Measurements from ENCODE around the gene FBXL7.

DNA sequence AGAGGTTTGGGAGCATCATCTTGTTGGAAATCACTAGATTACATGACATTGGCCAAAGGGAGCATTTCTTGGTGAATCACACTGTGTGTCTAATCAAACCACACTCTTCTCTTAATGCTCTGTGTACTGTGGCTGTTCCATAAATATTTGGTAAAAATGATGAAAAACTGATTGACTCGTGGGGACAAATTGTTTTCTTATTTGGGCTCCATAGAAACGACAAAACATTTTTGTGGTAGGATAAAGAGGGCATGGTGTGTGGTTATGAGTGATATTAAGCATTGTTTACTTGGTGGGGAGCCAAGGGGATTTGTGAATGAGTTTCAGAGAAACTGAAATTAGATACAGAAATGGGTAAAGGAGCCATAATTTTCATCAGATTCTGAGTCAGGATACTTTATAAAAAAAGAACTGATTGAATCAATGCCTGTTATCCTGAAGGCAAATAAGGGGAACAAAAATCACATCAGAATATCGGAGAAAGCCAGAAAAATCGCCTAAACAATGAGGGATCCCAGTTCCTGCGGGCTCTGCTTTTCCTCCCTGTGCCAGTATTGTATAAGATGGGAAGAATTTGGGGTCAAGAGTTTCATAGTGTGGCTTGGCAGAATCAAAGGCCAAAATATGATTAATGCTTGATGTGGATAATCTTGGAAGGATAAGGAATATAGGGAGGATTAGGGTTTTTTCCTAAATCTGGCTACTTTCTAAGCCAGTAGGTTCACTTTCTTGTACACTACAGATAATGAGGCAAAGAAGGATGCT is 33.3 kb downstream of the FBXL7 start:
- TF ChIP-seq TAF1 (conservative IDR thresholded peaks at IDR 0.05): no peak
- TF ChIP-seq CTCF (IDR thresholded peaks at IDR 0.05; ENCODE audit: low read depth, low read length, missing input control): no peak
- TF ChIP-seq, protein P1, sequence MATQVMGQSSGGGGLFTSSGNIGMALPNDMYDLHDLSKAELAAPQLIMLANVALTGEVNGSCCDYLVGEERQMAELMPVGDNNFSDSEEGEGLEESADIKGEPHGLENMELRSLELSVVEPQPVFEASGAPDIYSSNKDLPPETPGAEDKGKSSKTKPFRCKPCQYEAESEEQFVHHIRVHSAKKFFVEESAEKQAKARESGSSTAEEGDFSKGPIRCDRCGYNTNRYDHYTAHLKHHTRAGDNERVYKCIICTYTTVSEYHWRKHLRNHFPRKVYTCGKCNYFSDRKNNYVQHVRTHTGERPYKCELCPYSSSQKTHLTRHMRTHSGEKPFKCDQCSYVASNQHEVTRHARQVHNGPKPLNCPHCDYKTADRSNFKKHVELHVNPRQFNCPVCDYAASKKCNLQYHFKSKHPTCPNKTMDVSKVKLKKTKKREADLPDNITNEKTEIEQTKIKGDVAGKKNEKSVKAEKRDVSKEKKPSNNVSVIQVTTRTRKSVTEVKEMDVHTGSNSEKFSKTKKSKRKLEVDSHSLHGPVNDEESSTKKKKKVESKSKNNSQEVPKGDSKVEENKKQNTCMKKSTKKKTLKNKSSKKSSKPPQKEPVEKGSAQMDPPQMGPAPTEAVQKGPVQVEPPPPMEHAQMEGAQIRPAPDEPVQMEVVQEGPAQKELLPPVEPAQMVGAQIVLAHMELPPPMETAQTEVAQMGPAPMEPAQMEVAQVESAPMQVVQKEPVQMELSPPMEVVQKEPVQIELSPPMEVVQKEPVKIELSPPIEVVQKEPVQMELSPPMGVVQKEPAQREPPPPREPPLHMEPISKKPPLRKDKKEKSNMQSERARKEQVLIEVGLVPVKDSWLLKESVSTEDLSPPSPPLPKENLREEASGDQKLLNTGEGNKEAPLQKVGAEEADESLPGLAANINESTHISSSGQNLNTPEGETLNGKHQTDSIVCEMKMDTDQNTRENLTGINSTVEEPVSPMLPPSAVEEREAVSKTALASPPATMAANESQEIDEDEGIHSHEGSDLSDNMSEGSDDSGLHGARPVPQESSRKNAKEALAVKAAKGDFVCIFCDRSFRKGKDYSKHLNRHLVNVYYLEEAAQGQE (IDR thresholded peaks at IDR 0.05): no peak
- TF ChIP-seq, protein P2, sequence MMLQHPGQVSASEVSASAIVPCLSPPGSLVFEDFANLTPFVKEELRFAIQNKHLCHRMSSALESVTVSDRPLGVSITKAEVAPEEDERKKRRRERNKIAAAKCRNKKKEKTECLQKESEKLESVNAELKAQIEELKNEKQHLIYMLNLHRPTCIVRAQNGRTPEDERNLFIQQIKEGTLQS (IDR thresholded peaks at IDR 0.05): no peak
- TF ChIP-seq HNF4A (conservative IDR thresholded peaks at IDR 0.05): no peak
- TF ChIP-seq, protein P3, sequence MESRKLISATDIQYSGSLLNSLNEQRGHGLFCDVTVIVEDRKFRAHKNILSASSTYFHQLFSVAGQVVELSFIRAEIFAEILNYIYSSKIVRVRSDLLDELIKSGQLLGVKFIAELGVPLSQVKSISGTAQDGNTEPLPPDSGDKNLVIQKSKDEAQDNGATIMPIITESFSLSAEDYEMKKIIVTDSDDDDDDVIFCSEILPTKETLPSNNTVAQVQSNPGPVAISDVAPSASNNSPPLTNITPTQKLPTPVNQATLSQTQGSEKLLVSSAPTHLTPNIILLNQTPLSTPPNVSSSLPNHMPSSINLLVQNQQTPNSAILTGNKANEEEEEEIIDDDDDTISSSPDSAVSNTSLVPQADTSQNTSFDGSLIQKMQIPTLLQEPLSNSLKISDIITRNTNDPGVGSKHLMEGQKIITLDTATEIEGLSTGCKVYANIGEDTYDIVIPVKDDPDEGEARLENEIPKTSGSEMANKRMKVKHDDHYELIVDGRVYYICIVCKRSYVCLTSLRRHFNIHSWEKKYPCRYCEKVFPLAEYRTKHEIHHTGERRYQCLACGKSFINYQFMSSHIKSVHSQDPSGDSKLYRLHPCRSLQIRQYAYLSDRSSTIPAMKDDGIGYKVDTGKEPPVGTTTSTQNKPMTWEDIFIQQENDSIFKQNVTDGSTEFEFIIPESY (IDR thresholded peaks at IDR 0.05): no peak
- TF ChIP-seq YY1 (IDR thresholded peaks at IDR 0.05): no peak
- TF ChIP-seq JUND (IDR thresholded peaks at IDR 0.05): no peak
- TF ChIP-seq, protein P4, sequence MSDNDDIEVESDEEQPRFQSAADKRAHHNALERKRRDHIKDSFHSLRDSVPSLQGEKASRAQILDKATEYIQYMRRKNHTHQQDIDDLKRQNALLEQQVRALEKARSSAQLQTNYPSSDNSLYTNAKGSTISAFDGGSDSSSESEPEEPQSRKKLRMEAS (IDR thresholded peaks at IDR 0.05): no peak
- no peak for TF ChIP-seq RAD21 (IDR thresholded peaks at IDR 0.05)
- TF ChIP-seq SP1 (IDR thresholded peaks at IDR 0.05): no peak
- no peak for TF ChIP-seq GABPA (IDR thresholded peaks at IDR 0.05 in 1 of 2, conservative IDR thresholded peaks at IDR 0.05 in 1 of 2)

Measured in liver (tissue), 3 donors.